Measurements from ENCODE around the gene ALX4. TPM values are rescaled to one million over a fixed set of nuclear protein-coding genes. Genes with fewer than 3 reads are reported as not detected.

Gene ALX4
- total RNA-seq, 4 donors from 2014 or later: 0.10 to 0.11 TPM; not detected in 2

GRCh38 chr11:44261800-44262591 is 47.9 kb downstream of the ALX4 start:
- H3K27ac ChIP-seq: no peak overlapping the region
- TF ChIP-seq CTCF (IDR thresholded peaks at IDR 0.05): no peak
- no peak for TF ChIP-seq POLR2A (IDR thresholded peaks at IDR 0.05)
- H3K36me3 ChIP-seq: no peaks in the 10 kb centered on the region
- no peak overlapping the region for H3K4me3 ChIP-seq (replicated peaks in 1 of 3)
- no peaks in the 10 kb centered on the region for H3K9me3 ChIP-seq
- WGBS, 2 donors: 90 to 93% methylated on average over 12 to 14 of the region's 14 CpGs
- H3K27me3 ChIP-seq: no peaks in the 10 kb centered on the region
- no peaks in the 10 kb centered on the region for H3K4me1 ChIP-seq
- DNase-seq: no peak
- intact Hi-C loops (cut with DNase I): no loop called here

GRCh38 chr11:44260081-44260480 is 49.9 kb downstream of the ALX4 start:
- DNase-seq: no peak
- no peaks in the 10 kb centered on the region for H3K4me1 ChIP-seq
- intact Hi-C loops (cut with DNase I): no loop called here
- H3K36me3 ChIP-seq: no peaks in the 10 kb centered on the region
- H3K9me3 ChIP-seq: no peaks in the 10 kb centered on the region
- H3K27ac ChIP-seq: no peak overlapping the region
- TF ChIP-seq CTCF (IDR thresholded peaks at IDR 0.05) (no peak), POLR2A (IDR thresholded peaks at IDR 0.05) (no peak)
- no peaks in the 10 kb centered on the region for H3K27me3 ChIP-seq
- WGBS, 2 donors: 79 to 91% methylated on average over 2 to 3 of the region's 4 CpGs
- H3K4me3 ChIP-seq (replicated peaks in 1 of 3): no peak overlapping the region

GRCh38 chr11:44258839-44259420 is 51.0 kb downstream of the ALX4 start:
- intact Hi-C loops (cut with DNase I): no loop called here
- Histone ChIP-seq H3K9me3 (no peaks in the 10 kb centered on the region), H3K27ac (no peak overlapping the region), H3K4me1 (no peaks in the 10 kb centered on the region), H3K27me3 (no peaks in the 10 kb centered on the region), H3K36me3 (no peaks in the 10 kb centered on the region), H3K4me3 (replicated peaks in 1 of 3) (no peak overlapping the region)
- WGBS, 2 donors: 88 to 89% methylated on average over 3 to 5 of the region's 5 CpGs
- TF ChIP-seq POLR2A (IDR thresholded peaks at IDR 0.05) (no peak), CTCF (IDR thresholded peaks at IDR 0.05) (no peak)
- no peak for DNase-seq

GRCh38 chr11:44258190-44258489 is 51.8 kb downstream of the ALX4 start:
- H3K4me3 ChIP-seq (replicated peaks in 1 of 3): no peak overlapping the region
- WGBS, 2 donors: 70 to 94% methylated on average over 5 of the region's 5 CpGs
- no peaks in the 10 kb centered on the region for H3K4me1 ChIP-seq
- H3K27ac ChIP-seq: no peak overlapping the region
- TF ChIP-seq CTCF (IDR thresholded peaks at IDR 0.05) (no peak), POLR2A (IDR thresholded peaks at IDR 0.05) (no peak)
- no peaks in the 10 kb centered on the region for H3K9me3 ChIP-seq
- H3K36me3 ChIP-seq: no peaks in the 10 kb centered on the region
- H3K27me3 ChIP-seq: no peaks in the 10 kb centered on the region
- intact Hi-C loops (cut with DNase I): no loop called here
- no peak for DNase-seq
